ENCODE data around the gene SSTR3.

Gene SSTR3

DNA sequence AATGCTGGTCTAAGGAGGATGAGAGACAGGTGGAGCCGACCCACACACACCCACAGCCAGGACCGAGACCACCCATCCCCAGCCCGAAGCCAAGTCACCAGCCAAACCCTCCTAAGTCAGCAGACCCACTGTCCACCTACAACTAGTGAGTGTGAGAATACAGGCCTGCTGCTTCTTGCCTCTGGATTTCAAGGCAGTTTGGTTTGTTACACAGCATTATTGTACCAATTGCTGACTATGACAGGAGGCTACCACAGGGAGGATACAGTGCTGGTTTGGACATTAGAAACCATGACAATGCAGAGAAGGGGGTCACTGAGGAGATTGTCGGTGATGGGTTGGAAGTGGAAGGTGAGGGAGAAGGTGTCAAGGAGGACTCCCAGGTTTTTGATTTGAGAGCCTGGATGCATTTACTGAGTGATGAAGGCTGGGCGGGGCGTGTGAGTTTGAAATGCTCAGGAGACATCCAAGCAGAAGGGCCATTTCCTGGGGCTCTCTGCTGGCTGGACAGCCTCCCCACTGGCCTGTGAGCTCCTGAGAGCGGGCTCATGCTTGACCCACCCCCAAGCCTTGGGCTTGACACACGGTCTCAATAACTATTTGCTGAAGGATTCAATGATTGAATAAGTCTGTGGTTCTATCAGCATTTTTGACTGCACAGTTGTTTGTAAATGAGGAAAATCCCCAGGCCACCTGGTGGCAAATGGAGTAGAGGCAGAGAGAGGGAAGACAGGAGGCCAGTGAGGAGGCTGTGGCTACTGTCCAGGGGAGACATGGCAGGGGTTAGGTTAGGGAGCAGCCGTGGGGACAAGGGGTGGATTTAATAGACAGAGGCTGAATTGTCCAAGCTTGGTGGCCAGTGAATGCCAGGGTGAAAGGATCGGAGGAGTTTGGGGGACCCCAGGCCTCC, 9.4 kb upstream of the SSTR3 start:
- Histone ChIP-seq H3K27ac (ENCODE audit: low read depth, low read length) (no peak overlapping the region), H3K36me3 (ENCODE audit: control insufficient read depth, insufficient read depth, low read length) (no peaks in the 10 kb centered on the region), H3K23ac (ENCODE audit: low read length) (no peak overlapping the region), H3K79me1 (ENCODE audit: low read length) (no peaks in the 10 kb centered on the region), H2BK15ac (replicated peaks; ENCODE audit: low read depth) (no peak overlapping the region), H3K27me3 (ENCODE audit: insufficient read depth, low read length, poor library complexity) (no peaks in the 10 kb centered on the region), H3K9ac (ENCODE audit: low read length) (no peak overlapping the region), H3K56ac (ENCODE audit: low read length) (no peak overlapping the region), H2BK5ac (ENCODE audit: low read length) (no peak overlapping the region), H3K79me2 (ENCODE audit: control insufficient read depth, insufficient read depth, low read length) (no peaks in the 10 kb centered on the region), H4K5ac (ENCODE audit: low read length) (no peak overlapping the region), H2BK120ac (ENCODE audit: low read depth, low read length) (no peak overlapping the region), H3K4me2 (ENCODE audit: low read length) (no peak overlapping the region), H3K4me1 (ENCODE audit: control insufficient read depth, low read depth, low read length) (peaks cover 3% of the 10 kb centered on the region), H3K18ac (ENCODE audit: low read length) (no peak overlapping the region), H3K4ac (ENCODE audit: low read depth, low read length) (no peak overlapping the region), H2AK5ac (ENCODE audit: low read length) (no peak overlapping the region), H4K8ac (ENCODE audit: low read depth, low read length) (no peak overlapping the region), H3K4me3 (ENCODE audit: low read length) (no peak overlapping the region)
- no CpG with 5 or more reads among the region's 10 CpGs for WGBS (ENCODE audit: extremely low coverage, insufficient coverage, low lambda C conversion rate)
- no peak for DNase-seq

- no CpG with 5 or more reads among the region's 4 CpGs for WGBS (ENCODE audit: extremely low coverage, insufficient coverage, low lambda C conversion rate)
- Histone ChIP-seq H3K36me3 (ENCODE audit: control insufficient read depth, insufficient read depth, low read length) (no peaks in the 10 kb centered on the region), H3K18ac (ENCODE audit: low read length) (no peak overlapping the region), H3K4me1 (ENCODE audit: control insufficient read depth, low read depth, low read length) (peaks cover 3% of the 10 kb centered on the region), H2BK15ac (replicated peaks; ENCODE audit: low read depth) (no peak overlapping the region), H3K4me3 (ENCODE audit: low read length) (no peak overlapping the region), H3K23ac (ENCODE audit: low read length) (no peak overlapping the region), H3K79me2 (ENCODE audit: control insufficient read depth, insufficient read depth, low read length) (no peaks in the 10 kb centered on the region), H3K9ac (ENCODE audit: low read length) (no peak overlapping the region), H3K79me1 (ENCODE audit: low read length) (no peaks in the 10 kb centered on the region), H3K56ac (ENCODE audit: low read length) (no peak overlapping the region), H2BK5ac (ENCODE audit: low read length) (no peak overlapping the region), H3K4me2 (ENCODE audit: low read length) (no peak overlapping the region), H4K5ac (ENCODE audit: low read length) (no peak overlapping the region), H2AK5ac (ENCODE audit: low read length) (no peak overlapping the region), H2BK120ac (ENCODE audit: low read depth, low read length) (no peak overlapping the region), H3K4ac (ENCODE audit: low read depth, low read length) (no peak overlapping the region), H3K27ac (ENCODE audit: low read depth, low read length) (no peak overlapping the region), H4K8ac (ENCODE audit: low read depth, low read length) (no peak overlapping the region), H3K27me3 (ENCODE audit: insufficient read depth, low read length, poor library complexity) (no peaks in the 10 kb centered on the region)
- DNase-seq, result no peak
Measured at GRCh38 chr22:37220543-37220981, 8.3 kb upstream of the SSTR3 start.

GRCh38 chr22:37219533-37219932, 7.3 kb upstream of the SSTR3 start:
- no peak for DNase-seq

DNA sequence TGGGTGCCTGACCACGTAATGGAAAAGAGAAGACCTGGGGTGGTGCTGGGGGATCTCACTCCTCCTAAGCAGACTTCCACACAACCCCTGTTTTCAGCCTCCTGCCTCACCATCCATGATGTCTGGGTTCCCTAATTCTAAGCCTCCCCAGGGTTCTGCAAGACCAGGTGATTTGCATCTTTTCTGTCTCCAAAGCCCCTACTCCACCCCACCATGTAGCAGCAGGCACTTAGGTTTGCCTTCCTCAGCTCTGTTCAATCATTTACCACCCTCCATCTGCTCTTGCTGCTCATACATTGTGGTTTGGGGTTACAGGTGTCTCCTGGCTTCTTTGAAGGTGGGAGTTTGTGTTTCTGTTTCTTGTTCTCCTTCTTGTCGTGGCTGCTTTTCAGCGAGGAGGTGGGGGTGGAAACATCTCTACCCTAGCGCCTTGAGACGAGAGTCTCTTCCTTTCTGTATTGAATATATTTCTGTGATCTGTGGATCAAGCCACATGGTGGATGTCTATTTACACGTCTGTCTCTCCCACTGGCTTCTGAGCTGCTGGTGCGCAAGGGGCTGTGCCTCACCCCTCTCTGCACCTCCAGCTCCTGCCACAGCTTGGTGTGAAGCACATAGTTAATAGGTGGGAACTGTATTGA, 6.6 kb upstream of the SSTR3 start:
- WGBS (ENCODE audit: extremely low coverage, insufficient coverage, low lambda C conversion rate), result no CpG with 5 or more reads among the region's 7 CpGs
- no peak for DNase-seq

More at GRCh38 chr22:37219533-37219932, 7.3 kb upstream of the SSTR3 start:
- H2BK15ac ChIP-seq (replicated peaks; ENCODE audit: low read depth), result no peak overlapping the region
- H4K8ac ChIP-seq (ENCODE audit: low read depth, low read length), result no peak overlapping the region
- H3K18ac ChIP-seq (ENCODE audit: low read length), result no peak overlapping the region
- H3K9ac ChIP-seq (ENCODE audit: low read length), result no peak overlapping the region
- no peak overlapping the region for H3K4me2 ChIP-seq (ENCODE audit: low read length)
- no peaks in the 10 kb centered on the region for H3K79me2 ChIP-seq (ENCODE audit: control insufficient read depth, insufficient read depth, low read length)
- H3K36me3 ChIP-seq (ENCODE audit: control insufficient read depth, insufficient read depth, low read length), result no peaks in the 10 kb centered on the region
- H3K4me1 ChIP-seq (ENCODE audit: control insufficient read depth, low read depth, low read length), result peaks cover 3% of the 10 kb centered on the region
- no peak overlapping the region for H2BK5ac ChIP-seq (ENCODE audit: low read length)
- no CpG with 5 or more reads among the region's 6 CpGs for WGBS (ENCODE audit: extremely low coverage, insufficient coverage, low lambda C conversion rate)
- H3K27ac ChIP-seq (ENCODE audit: low read depth, low read length), result no peak overlapping the region
- H3K27me3 ChIP-seq (ENCODE audit: insufficient read depth, low read length, poor library complexity), result no peaks in the 10 kb centered on the region
- no peak overlapping the region for H3K4ac ChIP-seq (ENCODE audit: low read depth, low read length)
- H3K4me3 ChIP-seq (ENCODE audit: low read length), result no peak overlapping the region
- H3K23ac ChIP-seq (ENCODE audit: low read length), result no peak overlapping the region
- H2AK5ac ChIP-seq (ENCODE audit: low read length), result no peak overlapping the region
- H3K56ac ChIP-seq (ENCODE audit: low read length), result no peak overlapping the region
- no peak overlapping the region for H4K5ac ChIP-seq (ENCODE audit: low read length)
- H2BK120ac ChIP-seq (ENCODE audit: low read depth, low read length), result no peak overlapping the region
- no peaks in the 10 kb centered on the region for H3K79me1 ChIP-seq (ENCODE audit: low read length)

GRCh38 chr22:37218399-37218770, 6.1 kb upstream of the SSTR3 start:
- Histone ChIP-seq H2BK120ac (ENCODE audit: low read depth, low read length) (no peak overlapping the region), H3K23ac (ENCODE audit: low read length) (no peak overlapping the region), H3K56ac (ENCODE audit: low read length) (no peak overlapping the region), H3K9ac (ENCODE audit: low read length) (no peak overlapping the region), H2BK15ac (replicated peaks; ENCODE audit: low read depth) (no peak overlapping the region), H3K4me2 (ENCODE audit: low read length) (no peak overlapping the region), H3K27me3 (ENCODE audit: insufficient read depth, low read length, poor library complexity) (no peaks in the 10 kb centered on the region), H3K36me3 (ENCODE audit: control insufficient read depth, insufficient read depth, low read length) (no peaks in the 10 kb centered on the region), H2BK5ac (ENCODE audit: low read length) (no peak overlapping the region), H3K79me1 (ENCODE audit: low read length) (no peaks in the 10 kb centered on the region), H3K4me1 (ENCODE audit: control insufficient read depth, low read depth, low read length) (peaks cover 3% of the 10 kb centered on the region), H3K18ac (ENCODE audit: low read length) (no peak overlapping the region), H2AK5ac (ENCODE audit: low read length) (no peak overlapping the region), H3K27ac (ENCODE audit: low read depth, low read length) (no peak overlapping the region), H3K4me3 (ENCODE audit: low read length) (no peak overlapping the region), H4K8ac (ENCODE audit: low read depth, low read length) (no peak overlapping the region), H4K5ac (ENCODE audit: low read length) (no peak overlapping the region), H3K4ac (ENCODE audit: low read depth, low read length) (no peak overlapping the region), H3K79me2 (ENCODE audit: control insufficient read depth, insufficient read depth, low read length) (no peaks in the 10 kb centered on the region)
- no CpG with 5 or more reads among the region's 6 CpGs for WGBS (ENCODE audit: extremely low coverage, insufficient coverage, low lambda C conversion rate)
- DNase-seq, result no peak

More for the DNA sequence above, 6.6 kb upstream of the SSTR3 start:
- Histone ChIP-seq H2BK5ac (ENCODE audit: low read length) (no peak overlapping the region), H3K4ac (ENCODE audit: low read depth, low read length) (no peak overlapping the region), H2AK5ac (ENCODE audit: low read length) (no peak overlapping the region), H3K23ac (ENCODE audit: low read length) (no peak overlapping the region), H3K4me2 (ENCODE audit: low read length) (no peak overlapping the region), H3K79me2 (ENCODE audit: control insufficient read depth, insufficient read depth, low read length) (no peaks in the 10 kb centered on the region), H3K27ac (ENCODE audit: low read depth, low read length) (no peak overlapping the region), H3K4me3 (ENCODE audit: low read length) (no peak overlapping the region), H3K4me1 (ENCODE audit: control insufficient read depth, low read depth, low read length) (peaks cover 3% of the 10 kb centered on the region), H4K8ac (ENCODE audit: low read depth, low read length) (no peak overlapping the region), H3K9ac (ENCODE audit: low read length) (no peak overlapping the region), H3K18ac (ENCODE audit: low read length) (no peak overlapping the region), H3K79me1 (ENCODE audit: low read length) (no peaks in the 10 kb centered on the region), H4K5ac (ENCODE audit: low read length) (no peak overlapping the region), H3K27me3 (ENCODE audit: insufficient read depth, low read length, poor library complexity) (no peaks in the 10 kb centered on the region), H2BK120ac (ENCODE audit: low read depth, low read length) (no peak overlapping the region), H3K36me3 (ENCODE audit: control insufficient read depth, insufficient read depth, low read length) (no peaks in the 10 kb centered on the region), H3K56ac (ENCODE audit: low read length) (no peak overlapping the region), H2BK15ac (replicated peaks; ENCODE audit: low read depth) (no peak overlapping the region)
